Left colon (tissue), 2 donors: ENCODE measurements around the gene PGC. TPM values are rescaled to one million over a fixed set of nuclear protein-coding genes. Genes with fewer than 3 reads are reported as not detected.

Experiments
- ATAC-seq: fragments of 200-7000 bp; cut with Tn5 transposase; one replicate; pipeline ENCODE4 v1.9.1; 2020; ENCODE audit warnings: mild to moderate bottlenecking, moderate library complexity
- DNase-seq, 2 donors: peaks; one replicate each; pipeline ENCODE4 v3.0.0-alpha.2; 2020
- intact Hi-C, 2 donors: fragments of 100-400 bp; cut with DNase I in 1 of 2; cut with micrococcal nuclease in 1 of 2; formaldehyde crosslinking; loops; one replicate each; pipeline versions ENCODE4 v1.11.2 to v1.14.0; 2022; cut with DNase I, micrococcal nuclease
- total RNA-seq, 2 donors: library from RNA; stranded (reverse); fragmentation: NEBNext Ultra II Directional; extraction: Animal tissue kit (Norgen Biotek cat#: 25700); gene quantifications; one replicate each; pipeline ENCODE4 v1.2.1, GENCODE V29; 2021
- donor health status: DM: no; HTN: no; CAD: no.
- donor health status: DM: yes; HTN: yes; CAD: no.

PGC gene
- total RNA-seq, 2 donors from 2014 or later, result not detected

DNA sequence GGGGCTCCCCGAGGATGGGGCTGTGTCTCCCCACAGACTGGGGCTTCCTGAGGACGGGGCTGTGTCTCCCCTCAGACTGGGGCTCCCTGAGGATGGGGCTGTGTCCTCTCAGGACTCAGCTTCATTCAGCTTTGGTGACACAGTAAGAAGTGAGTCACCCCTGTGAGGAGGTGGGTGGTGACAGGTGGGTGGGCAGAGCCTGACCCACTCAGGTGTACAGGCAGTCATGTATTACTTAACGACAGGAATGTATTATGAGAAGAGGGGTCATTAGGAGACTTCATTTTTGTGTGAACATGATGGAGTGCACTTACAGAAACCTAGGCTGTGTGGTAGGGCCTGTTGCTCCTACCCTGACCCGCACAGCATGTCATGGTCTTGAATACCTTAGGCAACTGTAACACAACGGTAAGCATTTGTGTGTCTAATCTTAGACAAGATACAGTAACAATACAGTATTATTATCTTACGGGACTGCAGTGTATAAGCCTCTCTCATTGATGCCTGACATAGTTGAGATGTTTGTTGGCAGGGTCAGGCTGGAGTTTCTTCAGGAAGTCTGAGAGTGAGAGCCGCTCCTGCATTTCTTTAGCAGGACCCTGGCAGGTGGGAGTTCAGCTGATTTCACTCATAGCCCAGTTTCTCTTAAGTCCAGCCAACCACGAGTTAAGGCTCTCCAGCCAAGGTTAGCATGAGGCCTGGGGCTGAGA, 10.9 kb upstream of the PGC start:
- DNase-seq (no peak), ATAC-seq (no peak)
- intact Hi-C loops, result no loop called here

DNA sequence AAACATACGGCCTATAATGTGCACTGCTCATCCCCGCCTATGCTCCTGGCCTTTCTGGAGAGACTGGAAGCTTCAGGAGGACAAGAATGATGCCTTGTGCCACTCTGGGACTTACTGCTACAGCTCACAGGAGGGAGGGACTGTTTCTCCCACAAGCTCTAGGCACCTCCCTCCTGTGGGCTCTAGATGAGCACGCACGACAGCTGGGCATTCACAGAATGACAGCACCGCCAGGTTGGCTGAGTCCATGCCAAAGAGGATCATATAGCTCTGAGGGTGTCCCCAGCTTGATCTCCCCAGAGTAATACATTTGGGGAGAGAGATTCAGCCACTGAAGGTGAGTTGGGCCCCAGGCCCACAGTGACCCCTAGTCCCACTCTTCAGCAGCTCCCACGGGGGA, 10.1 kb upstream of the PGC start:
- DNase-seq (no peak), ATAC-seq (no peak)
- intact Hi-C loops, result no loop called here

DNA sequence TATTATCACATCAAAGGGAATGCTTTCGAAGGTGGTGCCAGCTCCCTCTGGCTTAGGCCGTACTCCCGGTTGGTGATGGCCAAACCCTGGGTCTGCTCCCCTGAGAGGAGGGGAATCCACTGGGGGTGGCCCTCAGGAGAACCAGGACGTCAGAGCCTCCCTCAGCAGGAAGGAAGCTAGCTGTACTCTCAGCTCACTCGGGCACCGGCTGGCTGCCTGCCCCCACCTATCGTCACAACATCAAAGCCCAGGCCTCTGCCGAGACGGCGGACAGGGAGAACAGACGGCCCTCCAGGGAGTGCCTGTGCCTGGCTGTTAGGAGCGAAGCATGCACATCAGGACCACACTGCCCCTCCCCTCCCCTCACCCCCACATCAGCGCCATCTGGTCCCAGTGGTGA, 9.2 kb upstream of the PGC start:
- intact Hi-C loops, result no loop called here
- DNase-seq (no peak), ATAC-seq (no peak)

DNA sequence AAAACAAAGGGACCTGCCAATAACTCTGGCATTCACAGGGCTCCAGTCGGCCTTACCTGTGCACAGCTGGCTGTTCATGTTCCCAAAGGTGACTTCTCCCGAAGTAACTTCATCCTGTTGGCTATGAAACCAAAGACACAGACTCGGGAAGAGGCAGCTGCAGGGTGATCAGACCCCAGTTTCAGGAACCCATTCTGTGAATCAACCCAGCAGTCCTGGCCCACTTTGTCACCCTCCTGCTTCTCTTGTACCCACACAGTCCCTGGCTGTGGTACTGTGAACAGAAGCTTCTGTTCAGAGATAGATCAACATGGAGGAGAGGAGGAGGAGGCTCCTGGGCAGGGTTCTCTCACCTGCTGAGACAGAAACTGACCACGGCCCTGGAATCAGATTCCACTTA, 8.7 kb upstream of the PGC start:
- ATAC-seq (no peak), DNase-seq (no peak)
- intact Hi-C loops, result no loop called here

DNA sequence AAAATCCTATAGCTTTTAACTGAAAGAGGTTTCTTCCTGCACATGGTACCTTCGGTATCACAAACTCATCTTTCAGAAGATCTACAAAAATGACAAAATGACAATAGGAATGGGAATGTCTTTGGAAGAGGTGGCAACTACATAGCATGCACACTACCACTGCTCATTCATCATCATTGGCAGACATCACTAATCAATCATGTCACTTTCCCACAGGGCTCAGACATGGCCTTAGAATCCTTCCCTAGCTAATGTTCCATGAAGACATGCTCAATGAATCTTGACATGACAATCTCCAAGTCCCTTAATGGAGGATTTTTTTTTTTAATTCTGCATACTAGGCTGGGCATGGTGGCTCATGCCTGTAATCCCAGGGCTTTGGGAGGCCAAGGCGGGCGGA, 3.2 kb upstream of the PGC start:
- ATAC-seq (no peak), DNase-seq (no peak)
- intact Hi-C loops, result no loop called here

- ATAC-seq (no peak), DNase-seq (no peak)
- intact Hi-C loops, result no loop called here
Measured at GRCh38 chr6:41748542-41748941, 1.3 kb upstream of the PGC start.

DNA sequence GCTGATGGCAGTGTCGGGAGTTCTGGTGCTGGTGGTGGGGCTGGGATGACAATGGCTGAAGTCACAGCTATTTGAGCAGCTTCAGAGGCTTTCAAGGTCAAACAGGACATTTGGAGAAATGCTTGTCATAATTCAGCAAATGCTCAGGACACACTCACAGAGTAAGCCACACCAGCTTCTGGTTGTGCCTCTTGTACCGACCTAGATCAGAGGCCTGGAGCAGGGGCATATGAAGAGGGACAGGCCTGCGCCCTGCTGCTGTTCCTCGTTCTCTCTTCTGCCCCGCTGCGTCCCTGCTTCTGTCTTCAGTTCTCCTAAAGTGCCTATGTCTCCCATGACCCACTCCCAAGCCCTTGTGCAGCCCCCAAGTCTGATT, 893 bp upstream of the PGC start:
- ATAC-seq (no peak), DNase-seq (no peak)
- intact Hi-C loops, result no loop called here

- ATAC-seq (no peak), DNase-seq (no peak)
- intact Hi-C loops, result no loop called here
Measured at GRCh38 chr6:41746107-41746506, 1.1 kb downstream of the PGC start.

DNA sequence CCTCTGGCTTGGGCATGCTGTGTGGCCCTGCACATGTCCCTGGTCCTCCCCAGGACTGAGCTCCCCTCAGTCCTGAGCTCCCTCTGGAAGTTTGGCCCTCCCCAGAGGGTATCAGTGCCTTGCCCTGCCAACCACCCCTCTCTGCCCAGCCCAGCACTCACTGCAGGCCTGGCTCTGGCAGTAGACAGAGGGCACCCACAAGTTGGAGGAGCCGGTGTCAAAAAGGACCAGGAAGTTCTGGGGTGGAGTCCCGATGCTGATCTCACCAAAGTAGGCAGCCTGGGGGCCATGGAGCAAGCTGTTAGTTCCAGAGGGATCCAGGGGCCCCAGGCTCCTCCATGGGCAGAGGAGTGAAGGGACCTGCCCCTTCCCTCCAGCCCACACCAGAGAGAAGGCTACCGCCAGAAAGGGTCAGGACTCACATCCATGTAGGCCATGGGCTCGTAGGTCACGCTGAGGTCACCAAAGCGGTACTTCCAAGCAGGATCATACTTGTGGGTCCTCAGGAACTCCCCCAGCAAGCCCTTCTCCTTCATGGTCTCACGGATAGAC, 2.9 kb downstream of the PGC start:
- ATAC-seq (no peak), DNase-seq (no peak)
- intact Hi-C loops, result no loop called here

GRCh38 chr6:41743406-41744235, 3.6 kb downstream of the PGC start:
- ATAC-seq (no peak), DNase-seq (no peak)
- intact Hi-C loops, result no loop called here

GRCh38 chr6:41741625-41742490, 5.3 kb downstream of the PGC start:
- peak; percentile 84 for ATAC-seq
- intact Hi-C loops, result no loop called here
- peak; percentile 71 to 87 for DNase-seq

GRCh38 chr6:41740366-41741162, 6.6 kb downstream of the PGC start:
- ATAC-seq (peak; percentile 21), DNase-seq (peak in 1 of 2 donors; percentile 40)
- intact Hi-C loops, result no loop called here

GRCh38 chr6:41739041-41739440, 8.2 kb downstream of the PGC start:
- intact Hi-C loops, result no loop called here
- DNase-seq, result no peak
- ATAC-seq, result no peak

DNA sequence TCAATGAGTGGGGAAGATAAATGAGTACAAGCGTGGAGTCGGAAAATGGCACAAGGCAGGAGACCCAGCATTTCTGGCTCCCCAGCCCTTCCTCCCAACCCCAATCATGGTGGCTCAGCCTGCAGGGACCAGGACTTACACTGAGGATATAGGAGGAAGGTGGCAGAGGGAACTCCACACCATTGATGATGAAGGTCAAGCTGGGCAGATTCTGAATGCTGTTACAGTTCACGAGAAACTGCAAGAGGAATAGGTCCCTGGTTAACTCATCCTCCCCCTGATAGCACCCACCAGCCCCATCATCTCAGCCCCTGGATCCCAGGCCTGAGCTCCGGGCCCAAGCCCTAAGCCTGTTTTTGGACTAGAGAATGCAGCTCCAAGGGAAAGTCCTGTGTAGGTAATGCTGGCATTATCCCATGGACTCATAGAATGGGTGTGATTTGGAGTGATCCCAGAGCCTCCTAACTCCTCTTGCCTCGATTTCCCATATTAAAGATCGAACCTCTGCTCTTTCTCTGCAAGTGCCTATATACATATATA, 9.5 kb downstream of the PGC start:
- ATAC-seq (no peak), DNase-seq (no peak)
- intact Hi-C loops, result no loop called here

GRCh38 chr6:41736800-41737555, 10.2 kb downstream of the PGC start:
- ATAC-seq, result no peak
- intact Hi-C loops, result no loop called here
- DNase-seq, result no peak

- no peak for DNase-seq
Measured at GRCh38 chr6:41736186-41736733, 10.9 kb downstream of the PGC start.

GRCh38 chr6:41735427-41736185, 11.6 kb downstream of the PGC start, which contains the start of gene TFEB:
Gene TFEB (minus strand): TSS chr6:41735608. CDS start chr6:41691213, 44,395 bp downstream.
- intact Hi-C loops, result no loop called here
- peak; percentile 72 for ATAC-seq
- peak; percentile 94 to 97 for DNase-seq

More at GRCh38 chr6:41736186-41736733, 10.9 kb downstream of the PGC start:
- intact Hi-C loops, result no loop called here
- ATAC-seq, result no peak
